ENCODE measurements around the gene ULK4.

The ULK4 gene

GRCh38 chr3:41198950-41199865 lies 762.7 kb downstream of the ULK4 start, which contains the start of gene CTNNB1 (continued):
- TF ChIP-seq ZXDB (tag by site-specific recombination; IDR thresholded peaks at IDR 0.05), result peak; percentile 89
- TF ChIP-seq ZNF169 (tag by site-specific recombination; IDR thresholded peaks at IDR 0.05), result no peak
- 0 out of 2 replicates have a peak, but pooled peaks have one; percentile 63 for TF ChIP-seq ZNF561 (tag by site-specific recombination; IDR thresholded peaks at IDR 0.05; ENCODE audit: borderline replicate concordance)
- TF ChIP-seq ZNF266 (tag by site-specific recombination; IDR thresholded peaks at IDR 0.05; ENCODE audit: low read depth), result no peak
- TF ChIP-seq BCL11A (tag by site-specific recombination; IDR thresholded peaks at IDR 0.05; ENCODE audit: low read depth), result 0 out of 2 replicates have a peak, but pooled peaks have one; percentile 22
- TF ChIP-seq ZNF404 (tag by site-specific recombination; IDR thresholded peaks at IDR 0.05), result no peak
- 0 out of 2 replicates have a peak, but pooled peaks have one; percentile 38 for TF ChIP-seq ZNF518A (tag by site-specific recombination; conservative IDR thresholded peaks at IDR 0.05; ENCODE audit: low read depth)
- TF ChIP-seq ZNF558 (tag by site-specific recombination; IDR thresholded peaks at IDR 0.05), result no peak
- peak; percentile 92 for TF ChIP-seq ZBTB7A (tag by site-specific recombination; IDR thresholded peaks at IDR 0.05; ENCODE audit: low read depth)
- TF ChIP-seq ZNF549 (tag by site-specific recombination; IDR thresholded peaks at IDR 0.05), result peak; percentile 21; the same call in 1 of the 2 replicates
- peak; percentile 84 for TF ChIP-seq ZFP37 (tag by site-specific recombination; IDR thresholded peaks at IDR 0.05)
- no peak for TF ChIP-seq ZNF658 (tag by site-specific recombination; IDR thresholded peaks at IDR 0.05)
- TF ChIP-seq ZNF449 (tag by site-specific recombination; IDR thresholded peaks at IDR 0.05), result peak; percentile 66; the same call in 1 of the 2 replicates
- peak; percentile 75; the same call in 1 of the 2 replicates for TF ChIP-seq ZFP69B (tag by site-specific recombination; IDR thresholded peaks at IDR 0.05)
- TF ChIP-seq ZNF214 (tag by site-specific recombination; IDR thresholded peaks at IDR 0.05; ENCODE audit: borderline replicate concordance), result no peak
- peak; percentile 53; the same call in 1 of the 2 replicates for TF ChIP-seq INSM2 (tag by site-specific recombination; IDR thresholded peaks at IDR 0.05)
- TF ChIP-seq AEBP2 (tag by site-specific recombination; IDR thresholded peaks at IDR 0.05; ENCODE audit: borderline replicate concordance), result no peak
- TF ChIP-seq ZBTB17 (tag by site-specific recombination; IDR thresholded peaks at IDR 0.05), result peak; percentile 38; the same call in 1 of the 2 replicates
- peak; percentile 45; the same call in 1 of the 2 replicates for TF ChIP-seq ZNF394 (tag by site-specific recombination; IDR thresholded peaks at IDR 0.05; ENCODE audit: borderline replicate concordance)
- peak; percentile 93 for TF ChIP-seq ZNF174 (tag by site-specific recombination; IDR thresholded peaks at IDR 0.05)
- peak; percentile 97 for TF ChIP-seq KLF8 (tag by site-specific recombination; IDR thresholded peaks at IDR 0.05)
- TF ChIP-seq GLIS1 (tag by site-specific recombination; IDR thresholded peaks at IDR 0.05), result peak; percentile 85
- TF ChIP-seq ZNF157 (tag by site-specific recombination; IDR thresholded peaks at IDR 0.05), result no peak
- TF ChIP-seq GLI4 (tag by site-specific recombination; IDR thresholded peaks at IDR 0.05), result no peak
- peak; percentile 66; the same call in 1 of the 2 replicates for TF ChIP-seq TSHZ1 (tag by site-specific recombination; IDR thresholded peaks at IDR 0.05; ENCODE audit: borderline replicate concordance)
